Measurements from ENCODE around the gene COL4A6.

- TF ChIP-seq CTCF (IDR thresholded peaks at IDR 0.05) (no peak), EZH2 (IDR thresholded peaks at IDR 0.05) (no peak), EZH2phosphoT487 (IDR thresholded peaks at IDR 0.05) (no peak)
Measured at GRCh38 chrX:108312011-108312410, 126.2 kb downstream of the COL4A6 start.

Data from neural progenitor cell (in vitro differentiated cells).